GM11168 (cell line): ENCODE results near the gene ANO9.
"Not testable (repeated sequence)": the region's sequence is repeated elsewhere in the genome, so short reads cannot be mapped to it uniquely, and the experiment has no call there.

Experiments used
- in situ Hi-C: fragments of 300-500 bp; cut with MboI; formaldehyde crosslinking; loops from one replicate; pipeline ENCODE4 v1.12.0; 2022; ENCODE audit warnings: low sequenced_read_pairs; ENCODE audit not compliant: unreplicated experiment

Gene ANO9

GRCh38 chr11:405323-405953, 36.4 kb downstream of the ANO9 start:
- in situ Hi-C loops, result no loop called here

GRCh38 chr11:404551-405264, 37.1 kb downstream of the ANO9 start:
- in situ Hi-C loops, result no loop called here

- in situ Hi-C loops, result no loop called here
Measured at GRCh38 chr11:403761-404431, 37.9 kb downstream of the ANO9 start.

- in situ Hi-C loops, result no loop called here
Measured at GRCh38 chr11:403021-403760, 38.6 kb downstream of the ANO9 start.

- in situ Hi-C loops, result not testable (repeated sequence)
Measured at GRCh38 chr11:401196-401595, 40.6 kb downstream of the ANO9 start.

GRCh38 chr11:400241-400689, 41.5 kb downstream of the ANO9 start:
- in situ Hi-C loops, result no loop called here

GRCh38 chr11:399731-400211, 42.0 kb downstream of the ANO9 start:
- in situ Hi-C loops, result no loop called here

GRCh38 chr11:398826-399225, 43.0 kb downstream of the ANO9 start:
- in situ Hi-C loops, result no loop called here

GRCh38 chr11:396948-397548, 44.8 kb downstream of the ANO9 start:
- in situ Hi-C loops, result no loop called here

- in situ Hi-C loops, result no loop called here
Measured at GRCh38 chr11:396511-396947, 45.3 kb downstream of the ANO9 start.

GRCh38 chr11:395866-396265, 45.9 kb downstream of the ANO9 start:
- in situ Hi-C loops, result no loop called here

GRCh38 chr11:394858-395655, 46.8 kb downstream of the ANO9 start:
- in situ Hi-C loops, result no loop called here

- in situ Hi-C loops, result no loop called here
Measured at GRCh38 chr11:394034-394857, 47.6 kb downstream of the ANO9 start, which contains the start of gene PKP3. TSS of gene PKP3 (plus strand) at chr11:394209. CDS start at chr11:394293, 84 bp downstream.

GRCh38 chr11:393219-394033, 48.4 kb downstream of the ANO9 start:
- in situ Hi-C loops, result no loop called here

GRCh38 chr11:392102-392777, 49.6 kb downstream of the ANO9 start:
- in situ Hi-C loops, result no loop called here

- in situ Hi-C loops, result no loop called here
Measured at GRCh38 chr11:391117-392017, 50.4 kb downstream of the ANO9 start.
